SK-N-MC (cell line): ENCODE results near the gene CELA2B.
"Not testable (repeated sequence)": the region's sequence is repeated elsewhere in the genome, so short reads cannot be mapped to it uniquely, and the experiment has no call there.

Source experiments
- DNase-seq: peaks from one replicate; pipeline ENCODE4 v3.0.0-alpha.2; 2011; ENCODE audit warnings: low read depth, low spot score
- H3K27ac ChIP-seq: fragments of 200-600 bp; sonication (generic); 2 replicates; pipeline ENCODE4 v1.5.1; 2016; ENCODE audit warnings: mixed run types
- H3K36me3 ChIP-seq: fragments of 200-600 bp; sonication (generic); 2 replicates; pipeline ENCODE4 v1.6.1; 2017; ENCODE audit warnings: antibody characterized with exemption, low read length, mixed read lengths; ENCODE audit not compliant: insufficient read depth
- H3K4me3 ChIP-seq: fragments of 200-600 bp; sonication (generic); 2 replicates; pipeline ENCODE4 v1.5.1; 2016
- H3K9ac ChIP-seq: fragments of 200-600 bp; sonication (generic); 2 replicates; pipeline ENCODE4 v1.8.0; 2017; ENCODE audit warnings: mixed run types, mixed read lengths; ENCODE audit not compliant: insufficient read length
- H3K9me3 ChIP-seq: fragments of 200-600 bp; sonication (generic); 2 replicates; pipeline ENCODE4 v1.6.1; 2017; ENCODE audit warnings: low read depth, mild to moderate bottlenecking, antibody characterized with exemption, low read length, moderate library complexity, mixed read lengths
- EZH2 ChIP-seq: fragments of 200-600 bp; sonication (generic); IDR thresholded peaks from one replicate; pipeline ENCODE4 v1.6.1; 2017; ENCODE audit warnings: antibody characterized with exemption
- FOXP2 ChIP-seq: optimal IDR thresholded peaks from 2 replicates; pipeline ENCODE3; 2011; ENCODE audit warnings: mild to moderate bottlenecking, moderate library complexity; ENCODE audit not compliant: insufficient read depth; ENCODE audit errors: extremely low read length, control extremely low read depth
- POLR2AphosphoS5 ChIP-seq: IDR thresholded peaks from 2 replicates; pipeline ENCODE4 v1.6.1; 2012; ENCODE audit warnings: mild to moderate bottlenecking, low read depth, low read length, borderline replicate concordance

Gene CELA2B

GRCh38 chr1:15475752-15476314 lies at the start of gene CELA2B:
Gene CELA2B, plus strand, starts transcription at chr1:15476104. Its CDS starts 22 bp downstream, at chr1:15476126.
- no peak within 1 kb of the TSS for H3K27ac ChIP-seq
- H3K9me3 ChIP-seq: no peaks in the 10 kb centered on the region
- H3K36me3 ChIP-seq: no peaks in the 10 kb centered on the region
- no peak for TF ChIP-seq EZH2
- no peak for TF ChIP-seq FOXP2
- no peak for TF ChIP-seq POLR2AphosphoS5
- no peak for DNase-seq
- no peak within 1 kb of the TSS for H3K9ac ChIP-seq
- H3K4me3 ChIP-seq: no peak within 1 kb of the TSS

- no peak for DNase-seq
- H3K9ac ChIP-seq: no peak overlapping the region
- no peak overlapping the region for H3K27ac ChIP-seq
- no peaks in the 10 kb centered on the region for H3K36me3 ChIP-seq
- TF ChIP-seq FOXP2 (no peak), EZH2 (no peak), POLR2AphosphoS5 (no peak)
- no peak overlapping the region for H3K4me3 ChIP-seq
- no peaks in the 10 kb centered on the region for H3K9me3 ChIP-seq
Observed at GRCh38 chr1:15426492-15427279, 49.2 kb upstream of the CELA2B start.

- H3K36me3 ChIP-seq: no peaks in the 10 kb centered on the region
- no peak overlapping the region for H3K27ac ChIP-seq
- no peak overlapping the region for H3K9ac ChIP-seq
Observed at GRCh38 chr1:15427280-15427666, 48.6 kb upstream of the CELA2B start.

GRCh38 chr1:15428252-15428651 lies 47.7 kb upstream of the CELA2B start:
- H3K27ac ChIP-seq, H3K9me3 ChIP-seq, H3K4me3 ChIP-seq, H3K9ac ChIP-seq, H3K36me3 ChIP-seq, DNase-seq: not testable (repeated sequence)

More at GRCh38 chr1:15427280-15427666, 48.6 kb upstream of the CELA2B start:
- DNase-seq: no peak
- no peak for TF ChIP-seq EZH2
- no peak for TF ChIP-seq FOXP2
- no peak for TF ChIP-seq POLR2AphosphoS5
- Histone ChIP-seq H3K4me3 (no peak overlapping the region), H3K9me3 (no peaks in the 10 kb centered on the region)

GRCh38 chr1:15428815-15429435 lies 47.0 kb upstream of the CELA2B start:
- no peak overlapping the region for H3K27ac ChIP-seq
- H3K36me3 ChIP-seq: no peaks in the 10 kb centered on the region
- H3K9ac ChIP-seq: no peak overlapping the region
- no peaks in the 10 kb centered on the region for H3K9me3 ChIP-seq
- DNase-seq: no peak
- TF ChIP-seq FOXP2 (no peak), POLR2AphosphoS5 (no peak), EZH2 (no peak)
- no peak overlapping the region for H3K4me3 ChIP-seq

GRCh38 chr1:15429701-15430149 lies 46.2 kb upstream of the CELA2B start:
- Histone ChIP-seq H3K9ac (no peak overlapping the region), H3K4me3 (no peak overlapping the region), H3K27ac (no peak overlapping the region; the same call in 1 of the 2 replicates), H3K36me3 (no peaks in the 10 kb centered on the region), H3K9me3 (no peaks in the 10 kb centered on the region)
- DNase-seq: no peak
- TF ChIP-seq POLR2AphosphoS5: no peak
- TF ChIP-seq FOXP2: no peak
- no peak for TF ChIP-seq EZH2

GRCh38 chr1:15430787-15431570 lies 44.9 kb upstream of the CELA2B start:
- no peaks in the 10 kb centered on the region for H3K9me3 ChIP-seq
- H3K27ac ChIP-seq: no peak overlapping the region
- DNase-seq: no peak
- H3K4me3 ChIP-seq: no peak overlapping the region
- H3K36me3 ChIP-seq: no peaks in the 10 kb centered on the region
- no peak overlapping the region for H3K9ac ChIP-seq
- TF ChIP-seq EZH2 (no peak), FOXP2 (no peak)

GRCh38 chr1:15431571-15431948 lies 44.3 kb upstream of the CELA2B start:
- H3K9ac ChIP-seq: no peak overlapping the region
- no peaks in the 10 kb centered on the region for H3K36me3 ChIP-seq
- TF ChIP-seq FOXP2 (no peak), EZH2 (no peak), POLR2AphosphoS5 (no peak)
- H3K27ac ChIP-seq: no peak overlapping the region
- DNase-seq: no peak
- no peak overlapping the region for H3K4me3 ChIP-seq
- no peaks in the 10 kb centered on the region for H3K9me3 ChIP-seq
